H1 (cell line): ENCODE measurements around the gene CASD1. TPM values are rescaled to one million over a fixed set of nuclear protein-coding genes. Genes with fewer than 3 reads are reported as not detected.

ENCODE experiments used
- CTCF ChIA-PET: fragments of 300-600 bp; sonication (Branson Sonifier 250); formaldehyde crosslinking; loops from one replicate; lab custom pipeline; 2021; ENCODE audit not compliant: partially characterized antibody; lab: Charles Lee
- POLR2A ChIA-PET: fragments of 300-600 bp; sonication (Branson Sonifier 250); formaldehyde crosslinking; loops from one replicate; lab custom pipeline; 2021; ENCODE audit warnings: inconsistent platforms; ENCODE audit not compliant: partially characterized antibody; lab: Charles Lee
- DNase-seq, 2 experiments: peaks; one replicate each; pipeline versions ENCODE4 v3.0.0 to v3.0.0-alpha.2; 2010 to 2022; ENCODE audit warnings: low spot score in 2 of 2, low read depth in 1 of 2, mixed read lengths in 1 of 2
- FAIRE-seq: peaks from 2 replicates; lab custom pipeline; 2011; peaks lifted over from hg19 to GRCh38; lab: Jason Lieb, UNC
- H2AFZ ChIP-seq: 2 replicates; pipeline ENCODE4 v1.8.1; 2012; ENCODE audit warnings: low read length, inconsistent platforms
- H2AK5ac ChIP-seq: 2 replicates; pipeline ENCODE4 v1.6.1; 2013; ENCODE audit warnings: low read depth, low read length
- H2BK120ac ChIP-seq: replicated peaks from 2 replicates; pipeline ENCODE3; 2013; ENCODE audit warnings: low read depth, low read length, inconsistent platforms
- H2BK12ac ChIP-seq: 2 replicates; pipeline ENCODE4 v1.6.1; 2013; ENCODE audit warnings: low read depth, low read length
- H2BK15ac ChIP-seq: 2 replicates; pipeline ENCODE4 v1.6.1; 2013; ENCODE audit warnings: low read length
- H2BK20ac ChIP-seq: 2 replicates; pipeline ENCODE4 v1.6.1; 2013; ENCODE audit warnings: low read length
- H2BK5ac ChIP-seq: 2 replicates; pipeline ENCODE4 v1.6.1; 2013; ENCODE audit warnings: low read depth, low read length
- H3K14ac ChIP-seq: 2 replicates; pipeline ENCODE4 v1.6.1; 2013; ENCODE audit warnings: inconsistent platforms; ENCODE audit not compliant: insufficient read length
- H3K18ac ChIP-seq: 2 replicates; pipeline ENCODE4 v1.6.1; 2013; ENCODE audit warnings: low read length; ENCODE audit errors: extremely low read depth
- H3K23ac ChIP-seq: 2 replicates; pipeline ENCODE4 v1.6.1; 2013; ENCODE audit warnings: inconsistent platforms; ENCODE audit not compliant: insufficient read length
- H3K23me2 ChIP-seq: 2 replicates; pipeline ENCODE4 v1.6.1; 2013; ENCODE audit warnings: low read depth, low read length
- H3K27ac ChIP-seq: 2 replicates; pipeline ENCODE4 v1.6.1; 2011; ENCODE audit warnings: low read depth, low read length, inconsistent platforms
- H3K27me3 ChIP-seq, 4 experiments: replicated peaks in 1 of 4; 1 replicate in 1 of 4; 2 replicates in 3 of 4; pipeline versions ENCODE4 v1.6.1 to v1.8.1; 2011 to 2013; ENCODE audit warnings: low read length in 3 of 4, mild to moderate bottlenecking in 3 of 4, inconsistent platforms in 2 of 4, mixed read lengths in 2 of 4, moderate library complexity in 1 of 4; ENCODE audit not compliant: control insufficient read depth in 3 of 4, insufficient read depth in 3 of 4; ENCODE audit errors: extremely low read depth in 1 of 4
- H3K36me3 ChIP-seq, 4 experiments: 2 replicates each; pipeline versions ENCODE4 v1.6.1 to v1.8.1; 2011 to 2013; ENCODE audit warnings: mild to moderate bottlenecking in 4 of 4, low read length in 3 of 4, moderate library complexity in 2 of 4, control low read depth in 1 of 4, inconsistent platforms in 1 of 4; ENCODE audit not compliant: insufficient read depth in 4 of 4, control insufficient read depth in 2 of 4
- H3K4ac ChIP-seq: replicated peaks from 2 replicates; pipeline ENCODE3; 2013; ENCODE audit warnings: low read length, low read depth, mixed read lengths, inconsistent platforms; ENCODE audit not compliant: insufficient read length
- H3K4me1 ChIP-seq, 4 experiments: replicated peaks in 1 of 4; 1 replicate in 1 of 4; 2 replicates in 3 of 4; pipeline versions ENCODE4 v1.6.1 to v1.8.1; 2011 to 2013; ENCODE audit warnings: low read length in 3 of 4, inconsistent platforms in 2 of 4, mixed read lengths in 1 of 4; ENCODE audit not compliant: insufficient read depth in 4 of 4, control insufficient read depth in 3 of 4
- H3K4me2 ChIP-seq, 2 experiments: 2 replicates each; pipeline versions ENCODE4 v1.6.1 to v1.8.1; 2011 to 2013; ENCODE audit warnings: low read depth in 2 of 2, low read length in 2 of 2, control low read depth in 1 of 2, inconsistent platforms in 1 of 2, mild to moderate bottlenecking in 1 of 2; ENCODE audit not compliant: insufficient read depth in 1 of 2
- H3K4me3 ChIP-seq, 4 experiments: fragments of 200-600, 300-600 bp in 1 of 4; sonication (generic), shearing (Covaris generic), sonication (Bioruptor Twin) in 1 of 4; 2 replicates each; pipeline versions ENCODE4 v1.5.1 to v1.8.1; 2011 to 2016; ENCODE audit warnings: low read length in 4 of 4, low read depth in 3 of 4, control low read depth in 2 of 4, inconsistent platforms in 2 of 4, mild to moderate bottlenecking in 2 of 4, mixed read lengths in 1 of 4, moderate library complexity in 1 of 4; ENCODE audit not compliant: insufficient read depth in 2 of 4; ENCODE audit errors: extremely low read depth in 1 of 4
- H3K56ac ChIP-seq: replicated peaks from 2 replicates; pipeline ENCODE3; 2013; ENCODE audit warnings: low read depth, mild to moderate bottlenecking, mixed read lengths, low read length, inconsistent platforms; ENCODE audit not compliant: insufficient read length
- H3K79me1 ChIP-seq: 2 replicates; pipeline ENCODE4 v1.6.1; 2013; ENCODE audit warnings: low read depth, low read length, control low read depth
- H3K79me2 ChIP-seq, 2 experiments: 2 replicates each; pipeline versions ENCODE4 v1.6.1 to v1.8.1; 2012 to 2013; ENCODE audit warnings: low read length in 2 of 2, mild to moderate bottlenecking in 2 of 2, inconsistent platforms in 1 of 2; ENCODE audit not compliant: insufficient read depth in 2 of 2, control insufficient read depth in 1 of 2
- H3K9ac ChIP-seq, 4 experiments: replicated peaks in 1 of 4; 1 replicate in 1 of 4; 2 replicates in 3 of 4; pipeline versions ENCODE4 v1.6.1 to v1.8.1; 2011 to 2013; ENCODE audit warnings: low read depth in 3 of 4, low read length in 3 of 4, control low read depth in 2 of 4, mild to moderate bottlenecking in 2 of 4, moderate library complexity in 2 of 4, inconsistent platforms in 1 of 4; ENCODE audit errors: extremely low read depth in 1 of 4
- H3K9me3 ChIP-seq, 2 experiments: 2 replicates each; pipeline versions ENCODE4 v1.6.1 to v1.8.1; 2012 to 2013; ENCODE audit warnings: mild to moderate bottlenecking in 2 of 2, moderate library complexity in 2 of 2, control low read depth in 1 of 2, inconsistent platforms in 1 of 2, low read depth in 1 of 2, low read length in 1 of 2, mixed read lengths in 1 of 2; ENCODE audit not compliant: insufficient read depth in 2 of 2
- H4K20me1 ChIP-seq, 2 experiments: replicated peaks in 1 of 2; 2 replicates each; pipeline versions ENCODE3 to v1.8.1; 2011 to 2013; ENCODE audit warnings: inconsistent platforms in 2 of 2, low read length in 2 of 2, mild to moderate bottlenecking in 1 of 2; ENCODE audit not compliant: insufficient read depth in 2 of 2, control insufficient read depth in 1 of 2
- H4K5ac ChIP-seq: 2 replicates; pipeline ENCODE4 v1.6.1; 2013; ENCODE audit warnings: low read length, low read depth, mixed read lengths, inconsistent platforms; ENCODE audit not compliant: insufficient read length
- H4K8ac ChIP-seq: 2 replicates; pipeline ENCODE4 v1.8.0; 2013; ENCODE audit warnings: mild to moderate bottlenecking, moderate library complexity, low read length, inconsistent platforms; ENCODE audit not compliant: insufficient read depth; ENCODE audit errors: extremely low read depth
- H4K91ac ChIP-seq: replicated peaks from 2 replicates; pipeline ENCODE3; 2013; ENCODE audit warnings: low read length, mixed read lengths, inconsistent platforms; ENCODE audit not compliant: insufficient read length
- ATF2 ChIP-seq: IDR thresholded peaks from 2 replicates; pipeline ENCODE4 v1.6.1; 2012; ENCODE audit warnings: low read length, inconsistent platforms
- BCL11A ChIP-seq, 2 experiments: IDR thresholded peaks; one replicate each; pipeline ENCODE4 v1.6.1; 2011; ENCODE audit warnings: low read depth in 2 of 2, low read length in 2 of 2, mild to moderate bottlenecking in 2 of 2
- CBX5 ChIP-seq: fragments of 300-800, 300-1000 bp; sonication (generic); IDR thresholded peaks from 2 replicates; pipeline ENCODE4 v1.7.1; 2016; ENCODE audit warnings: antibody characterized with exemption, low read length, low read depth
- CTBP2 ChIP-seq: IDR thresholded peaks from 2 replicates; pipeline ENCODE4 v1.7.0; 2011; ENCODE audit warnings: borderline replicate concordance, mild to moderate bottlenecking, moderate library complexity, mixed read lengths, low read length; ENCODE audit not compliant: insufficient read depth, insufficient read length
- FOSL1 ChIP-seq: IDR thresholded peaks from 2 replicates; pipeline ENCODE4 v1.6.1; 2011; ENCODE audit warnings: mild to moderate bottlenecking, low read depth, low read length, moderate library complexity; ENCODE audit not compliant: insufficient read depth
- GTF2F1 ChIP-seq: IDR thresholded peaks from 2 replicates; pipeline ENCODE4 v1.6.1; 2012; ENCODE audit warnings: low read depth, low read length, improper control_type of control experiment, borderline replicate concordance
- KDM4A ChIP-seq: IDR thresholded peaks from one replicate; pipeline ENCODE4 v1.7.1; 2012; ENCODE audit warnings: low read depth, mild to moderate bottlenecking, moderate library complexity, low read length, inconsistent platforms; ENCODE audit not compliant: severe bottlenecking
- NRF1 ChIP-seq: IDR thresholded peaks from 2 replicates; pipeline ENCODE4 v1.6.1; 2011; ENCODE audit warnings: mild to moderate bottlenecking, low read depth, low read length, improper control_type of control experiment
- POU5F1 ChIP-seq: IDR thresholded peaks from 2 replicates; pipeline ENCODE4 v1.6.1; 2011; ENCODE audit warnings: low read depth, mild to moderate bottlenecking, low read length, moderate library complexity
- RAD21 ChIP-seq, 2 experiments: IDR thresholded peaks in 1 of 2; conservative IDR thresholded peaks in 1 of 2; 2 replicates each; pipeline ENCODE4 v1.6.1; 2011; ENCODE audit warnings: low read depth in 2 of 2, low read length in 2 of 2, improper control_type of control experiment in 1 of 2, inconsistent platforms in 1 of 2, mild to moderate bottlenecking in 1 of 2, moderate library complexity in 1 of 2
- TBP ChIP-seq: IDR thresholded peaks from 2 replicates; pipeline ENCODE4 v1.6.1; 2011; ENCODE audit warnings: low read depth, low read length, improper control_type of control experiment
- TCF12 ChIP-seq: IDR thresholded peaks from 2 replicates; pipeline ENCODE4 v1.6.1; 2011; ENCODE audit warnings: low read depth, mild to moderate bottlenecking, low read length
- TEAD4 ChIP-seq: IDR thresholded peaks from 2 replicates; pipeline ENCODE4 v1.6.1; 2012; ENCODE audit warnings: low read depth, low read length, inconsistent platforms, mixed read lengths
- WGBS, 2 experiments: shearing (Covaris generic) in 1 of 2; methylation state at CpG; one replicate each; pipeline versions ENCODE4 v1.1.6 to v1.1.7; 2013 to 2015; ENCODE audit warnings: low lambda C conversion rate in 2 of 2, mixed read lengths in 2 of 2, inconsistent platforms in 1 of 2, low coverage in 1 of 2, missing lambda C conversion rate in 1 of 2; ENCODE audit not compliant: insufficient replicate concordance in 2 of 2, insufficient coverage in 1 of 2, insufficient read length in 1 of 2; ENCODE audit errors: extremely low coverage in 1 of 2, missing lambda C conversion rate in 1 of 2; 5-methylcytosine and 5-hydroxymethylcytosine counted together
- polyA plus RNA-seq, 7 experiments: library from polyadenylated mRNA; depleted of rRNA in 3 of 7; stranded (reverse) in 5 of 7; unstranded in 2 of 7; fragments of >200 nt in 5 of 7; fragments of 200-250 nt in 2 of 7; gene quantifications; 1 replicate in 5 of 7; 2 replicates in 1 of 7; 4 replicates in 1 of 7; pipeline versions ENCODE4 v1.2.1 to v1.2.3, GENCODE V29; 2011 to 2013; ENCODE audit warnings: missing spikeins in 2 of 7, mixed read lengths in 2 of 7
- total RNA-seq: library from RNA; stranded (reverse); fragmentation: NEBNext Ultra II Directional; extraction: Animal tissue kit (Norgen Biotek cat#: 25700); gene quantifications from 2 replicates; pipeline ENCODE4 v1.2.1, GENCODE V29; 2021

Gene CASD1
- total and polyA plus RNA-seq, 2 of the 8 experiments (the other 6 are each of a cell fraction or from before 2014, with no cell fraction given) = 14.2 to 18.8 TPM

GRCh38 chr7:94584113-94584512 lies 74.5 kb downstream of the CASD1 start:
- H3K18ac ChIP-seq = no peak overlapping the region
- no peaks in the 10 kb centered on the region for H3K79me1 ChIP-seq
- H2AFZ ChIP-seq = no peak overlapping the region
- no peaks in the 10 kb centered on the region for H3K79me2 ChIP-seq
- FAIRE-seq (no peak), DNase-seq (no peak)
- H4K20me1 ChIP-seq = no peaks in the 10 kb centered on the region
- no peak overlapping the region for H4K5ac ChIP-seq
- no peaks in the 10 kb centered on the region for H3K4me1 ChIP-seq
- POLR2A ChIA-PET = no interaction called here
- H3K23ac ChIP-seq = no peak overlapping the region
- CTCF ChIA-PET = no interaction called here
- H3K27me3 ChIP-seq = no peaks in the 10 kb centered on the region
- H2BK15ac ChIP-seq = no peak overlapping the region
- WGBS, 2 experiments = 95% methylated on average over 1 of the region's 1 CpG; no CpG with 5 or more reads in 1 of the 2 experiments
- no peak overlapping the region for H3K4me3 ChIP-seq
- no peak overlapping the region for H4K8ac ChIP-seq
- no peak overlapping the region for H2BK12ac ChIP-seq
- H3K27ac ChIP-seq = no peak overlapping the region
- H3K9ac ChIP-seq = no peak overlapping the region
- no peaks in the 10 kb centered on the region for H3K23me2 ChIP-seq
- no peak overlapping the region for H4K91ac ChIP-seq
- no peaks in the 10 kb centered on the region for H3K36me3 ChIP-seq
- H3K56ac ChIP-seq = no peak overlapping the region
- no peak overlapping the region for H3K14ac ChIP-seq
- H2BK20ac ChIP-seq = no peak overlapping the region
- H3K9me3 ChIP-seq = no peaks in the 10 kb centered on the region
- no peak overlapping the region for H2AK5ac ChIP-seq
- no peak overlapping the region for H2BK5ac ChIP-seq
- no peak overlapping the region for H2BK120ac ChIP-seq
- H3K4me2 ChIP-seq = no peak overlapping the region
- no peak overlapping the region for H3K4ac ChIP-seq
- TF ChIP-seq GTF2F1 (no peak), TEAD4 (no peak), CTBP2 (no peak), BCL11A (IDR thresholded peaks at IDR 0.05; ENCODE audit: low read depth in 2 of 2, low read length in 2 of 2) (no peak), ATF2 (no peak), KDM4A (no peak), POU5F1 (no peak), FOSL1 (no peak), RAD21 (IDR thresholded peaks at IDR 0.05 in 1 of 2, conservative IDR thresholded peaks at IDR 0.05 in 1 of 2; ENCODE audit: low read depth in 2 of 2, low read length in 2 of 2) (no peak), TCF12 (no peak), TBP (no peak), CBX5 (no peak), NRF1 (no peak)
